Measurements from ENCODE around the gene BTF3.
A peak's percentile ranks its signal among the peaks of the same experiment; 100 is the strongest.

Gene BTF3

GRCh38 chr5:73513996-73514395 is 15.8 kb downstream of the BTF3 start:
- no peak for TF ChIP-seq SIN3A (IDR thresholded peaks at IDR 0.05; ENCODE audit: borderline replicate concordance, insufficient read depth, low read length)
- TF ChIP-seq POLR2AphosphoS5 (IDR thresholded peaks at IDR 0.05; ENCODE audit: low read depth, low read length): no peak
- TF ChIP-seq FOXP2 (optimal IDR thresholded peaks at IDR 0.05; ENCODE audit: borderline replicate concordance, extremely low read depth, extremely low read length, insufficient read depth): no peak
- TF ChIP-seq, protein P1, sequence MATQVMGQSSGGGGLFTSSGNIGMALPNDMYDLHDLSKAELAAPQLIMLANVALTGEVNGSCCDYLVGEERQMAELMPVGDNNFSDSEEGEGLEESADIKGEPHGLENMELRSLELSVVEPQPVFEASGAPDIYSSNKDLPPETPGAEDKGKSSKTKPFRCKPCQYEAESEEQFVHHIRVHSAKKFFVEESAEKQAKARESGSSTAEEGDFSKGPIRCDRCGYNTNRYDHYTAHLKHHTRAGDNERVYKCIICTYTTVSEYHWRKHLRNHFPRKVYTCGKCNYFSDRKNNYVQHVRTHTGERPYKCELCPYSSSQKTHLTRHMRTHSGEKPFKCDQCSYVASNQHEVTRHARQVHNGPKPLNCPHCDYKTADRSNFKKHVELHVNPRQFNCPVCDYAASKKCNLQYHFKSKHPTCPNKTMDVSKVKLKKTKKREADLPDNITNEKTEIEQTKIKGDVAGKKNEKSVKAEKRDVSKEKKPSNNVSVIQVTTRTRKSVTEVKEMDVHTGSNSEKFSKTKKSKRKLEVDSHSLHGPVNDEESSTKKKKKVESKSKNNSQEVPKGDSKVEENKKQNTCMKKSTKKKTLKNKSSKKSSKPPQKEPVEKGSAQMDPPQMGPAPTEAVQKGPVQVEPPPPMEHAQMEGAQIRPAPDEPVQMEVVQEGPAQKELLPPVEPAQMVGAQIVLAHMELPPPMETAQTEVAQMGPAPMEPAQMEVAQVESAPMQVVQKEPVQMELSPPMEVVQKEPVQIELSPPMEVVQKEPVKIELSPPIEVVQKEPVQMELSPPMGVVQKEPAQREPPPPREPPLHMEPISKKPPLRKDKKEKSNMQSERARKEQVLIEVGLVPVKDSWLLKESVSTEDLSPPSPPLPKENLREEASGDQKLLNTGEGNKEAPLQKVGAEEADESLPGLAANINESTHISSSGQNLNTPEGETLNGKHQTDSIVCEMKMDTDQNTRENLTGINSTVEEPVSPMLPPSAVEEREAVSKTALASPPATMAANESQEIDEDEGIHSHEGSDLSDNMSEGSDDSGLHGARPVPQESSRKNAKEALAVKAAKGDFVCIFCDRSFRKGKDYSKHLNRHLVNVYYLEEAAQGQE (IDR thresholded peaks at IDR 0.05; ENCODE audit: insufficient read depth in 1 of 2, low read depth in 2 of 2, low read length in 2 of 2): no peak
- no peak for TF ChIP-seq TAF1 (IDR thresholded peaks at IDR 0.05; ENCODE audit: borderline replicate concordance, insufficient read depth, low read length)

DNA sequence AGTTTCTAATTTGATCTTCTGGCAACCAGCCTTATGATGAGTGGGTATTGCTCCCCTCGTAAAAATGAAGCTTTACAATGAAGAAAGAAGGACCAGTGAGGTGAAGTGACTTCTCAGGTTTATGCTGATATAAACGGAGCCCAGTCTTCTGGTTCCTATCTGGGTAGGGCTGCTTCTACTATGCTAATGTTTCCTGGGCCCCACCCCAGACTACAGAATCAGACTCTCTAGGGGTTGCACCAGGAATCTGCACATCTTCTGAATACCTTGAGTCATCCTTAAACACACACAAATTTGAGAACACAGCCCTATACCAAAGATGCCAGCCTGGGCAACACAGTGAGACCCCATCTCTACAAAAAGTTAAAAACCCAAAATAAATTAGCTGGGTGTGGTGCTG is 16.2 kb downstream of the BTF3 start:
- TF ChIP-seq POLR2AphosphoS5 (IDR thresholded peaks at IDR 0.05; ENCODE audit: low read depth, low read length) (no peak), FOXP2 (optimal IDR thresholded peaks at IDR 0.05; ENCODE audit: borderline replicate concordance, extremely low read depth, extremely low read length, insufficient read depth) (no peak), TAF1 (IDR thresholded peaks at IDR 0.05; ENCODE audit: borderline replicate concordance, insufficient read depth, low read length) (no peak), SIN3A (IDR thresholded peaks at IDR 0.05; ENCODE audit: borderline replicate concordance, insufficient read depth, low read length) (no peak)
- TF ChIP-seq, protein P1 (IDR thresholded peaks at IDR 0.05; ENCODE audit: insufficient read depth in 1 of 2, low read depth in 2 of 2, low read length in 2 of 2): no peak

DNA sequence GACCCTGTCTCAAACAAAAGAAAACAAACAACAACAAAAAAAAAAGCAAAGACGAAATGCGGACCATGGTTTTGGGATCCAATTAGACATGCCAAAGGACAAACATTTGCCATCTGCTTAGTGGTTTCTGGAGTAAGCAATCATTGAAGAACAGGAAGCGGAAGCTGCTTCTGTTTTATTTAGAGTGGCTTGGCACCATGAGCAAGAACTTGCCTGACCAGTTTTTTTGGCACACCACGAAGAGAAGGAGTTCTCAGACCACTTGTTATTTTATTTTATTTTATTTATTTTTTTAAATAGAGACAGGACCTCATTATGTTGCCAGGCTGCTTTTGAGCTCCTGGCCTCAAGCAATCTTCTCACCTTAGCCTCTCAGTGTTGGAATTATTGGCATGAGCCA is 17.0 kb downstream of the BTF3 start:
- TF ChIP-seq POLR2AphosphoS5 (IDR thresholded peaks at IDR 0.05; ENCODE audit: low read depth, low read length): no peak
- no peak for TF ChIP-seq TAF1 (IDR thresholded peaks at IDR 0.05; ENCODE audit: borderline replicate concordance, insufficient read depth, low read length)
- TF ChIP-seq FOXP2 (optimal IDR thresholded peaks at IDR 0.05; ENCODE audit: borderline replicate concordance, extremely low read depth, extremely low read length, insufficient read depth): no peak
- TF ChIP-seq SIN3A (IDR thresholded peaks at IDR 0.05; ENCODE audit: borderline replicate concordance, insufficient read depth, low read length): no peak

- TF ChIP-seq TAF1 (IDR thresholded peaks at IDR 0.05; ENCODE audit: borderline replicate concordance, insufficient read depth, low read length) (no peak), FOXP2 (optimal IDR thresholded peaks at IDR 0.05; ENCODE audit: borderline replicate concordance, extremely low read depth, extremely low read length, insufficient read depth) (peak; percentile 54)
These were observed 21.5 kb downstream of the BTF3 start for GRCh38 chr5:73519531-73520283.

GRCh38 chr5:73522989-73523388 is 24.7 kb downstream of the BTF3 start:
- TF ChIP-seq POLR2AphosphoS5 (IDR thresholded peaks at IDR 0.05; ENCODE audit: low read depth, low read length): no peak
- no peak for TF ChIP-seq FOXP2 (optimal IDR thresholded peaks at IDR 0.05; ENCODE audit: borderline replicate concordance, extremely low read depth, extremely low read length, insufficient read depth)
- no peak for TF ChIP-seq TAF1 (IDR thresholded peaks at IDR 0.05; ENCODE audit: borderline replicate concordance, insufficient read depth, low read length)
- TF ChIP-seq, protein P1 (IDR thresholded peaks at IDR 0.05; ENCODE audit: insufficient read depth in 1 of 2, low read depth in 2 of 2, low read length in 2 of 2): no peak
- TF ChIP-seq SIN3A (IDR thresholded peaks at IDR 0.05; ENCODE audit: borderline replicate concordance, insufficient read depth, low read length): no peak

DNA sequence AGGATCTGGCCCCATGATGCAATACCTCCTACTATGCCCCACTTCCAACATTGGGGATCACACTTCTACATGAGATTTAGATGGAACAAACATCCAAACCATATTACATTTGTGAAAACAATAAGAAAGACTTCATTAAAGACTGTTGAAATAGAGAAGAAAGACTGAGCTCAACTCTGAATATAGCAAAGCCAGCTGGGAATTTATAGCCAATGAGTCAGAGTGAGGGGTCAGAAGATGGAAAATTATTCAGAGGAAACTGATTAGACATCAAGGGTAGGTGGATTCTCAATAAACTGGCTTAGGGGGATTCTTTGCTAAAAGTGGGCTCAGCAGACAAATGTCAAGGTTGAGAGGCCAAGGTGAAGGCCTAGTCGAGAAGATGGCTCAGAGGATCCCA is 25.6 kb downstream of the BTF3 start:
- no peak for TF ChIP-seq SIN3A (IDR thresholded peaks at IDR 0.05; ENCODE audit: borderline replicate concordance, insufficient read depth, low read length)
- no peak for TF ChIP-seq TAF1 (IDR thresholded peaks at IDR 0.05; ENCODE audit: borderline replicate concordance, insufficient read depth, low read length)
- no peak for TF ChIP-seq FOXP2 (optimal IDR thresholded peaks at IDR 0.05; ENCODE audit: borderline replicate concordance, extremely low read depth, extremely low read length, insufficient read depth)
- TF ChIP-seq, protein P1 (IDR thresholded peaks at IDR 0.05; ENCODE audit: insufficient read depth in 1 of 2, low read depth in 2 of 2, low read length in 2 of 2): no peak
- no peak for TF ChIP-seq POLR2AphosphoS5 (IDR thresholded peaks at IDR 0.05; ENCODE audit: low read depth, low read length)
